HG03354 (cell line): Measurements from ENCODE around the gene SLC25A42.

Experiments used
- ATAC-seq: cut with Tn5 transposase; IDR thresholded peaks from one replicate; pipeline ENCODE4 v1.9.1; 2021; ENCODE audit warnings: mild to moderate bottlenecking; ENCODE audit not compliant: unreplicated experiment, poor library complexity, severe bottlenecking

Gene SLC25A42

DNA sequence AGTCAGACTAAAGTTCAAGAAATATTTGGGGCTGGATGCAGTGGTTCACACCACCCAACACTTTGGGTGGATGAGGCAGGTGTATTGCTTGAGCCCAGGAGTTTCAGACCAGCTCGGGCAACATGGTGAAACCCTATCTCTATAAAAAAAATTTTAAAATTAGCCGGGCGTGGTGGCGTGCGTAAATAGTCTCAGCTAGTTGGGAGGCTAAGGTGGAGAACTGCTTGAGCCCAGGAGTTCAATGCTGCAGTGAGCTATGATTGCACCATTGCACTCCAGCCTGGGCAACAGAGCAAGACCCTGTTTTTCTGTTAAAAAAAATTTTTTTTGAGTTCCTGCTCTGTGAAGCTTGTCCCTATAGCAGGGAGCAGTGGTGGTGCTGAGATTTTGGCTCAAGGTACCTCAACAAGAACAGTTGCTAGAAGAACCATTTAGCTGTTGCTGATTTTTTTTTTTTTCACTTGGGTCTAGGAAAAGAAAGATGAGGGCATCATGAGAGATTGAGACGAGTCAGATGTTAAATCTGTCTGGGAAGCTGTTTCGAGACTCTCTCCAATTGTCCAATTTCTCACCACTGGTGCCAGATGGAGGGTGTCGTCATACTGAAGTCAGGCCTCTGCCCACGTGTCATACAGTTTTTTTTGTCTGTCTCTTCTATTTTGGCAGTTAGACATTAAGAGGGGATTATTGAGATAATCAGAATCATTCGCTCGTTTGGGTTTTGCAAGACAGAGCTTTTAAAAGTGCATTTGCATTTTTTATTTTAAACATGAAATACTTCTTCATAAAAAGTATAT is 3.7 kb downstream of the SLC25A42 start:
- no peak for ATAC-seq

DNA sequence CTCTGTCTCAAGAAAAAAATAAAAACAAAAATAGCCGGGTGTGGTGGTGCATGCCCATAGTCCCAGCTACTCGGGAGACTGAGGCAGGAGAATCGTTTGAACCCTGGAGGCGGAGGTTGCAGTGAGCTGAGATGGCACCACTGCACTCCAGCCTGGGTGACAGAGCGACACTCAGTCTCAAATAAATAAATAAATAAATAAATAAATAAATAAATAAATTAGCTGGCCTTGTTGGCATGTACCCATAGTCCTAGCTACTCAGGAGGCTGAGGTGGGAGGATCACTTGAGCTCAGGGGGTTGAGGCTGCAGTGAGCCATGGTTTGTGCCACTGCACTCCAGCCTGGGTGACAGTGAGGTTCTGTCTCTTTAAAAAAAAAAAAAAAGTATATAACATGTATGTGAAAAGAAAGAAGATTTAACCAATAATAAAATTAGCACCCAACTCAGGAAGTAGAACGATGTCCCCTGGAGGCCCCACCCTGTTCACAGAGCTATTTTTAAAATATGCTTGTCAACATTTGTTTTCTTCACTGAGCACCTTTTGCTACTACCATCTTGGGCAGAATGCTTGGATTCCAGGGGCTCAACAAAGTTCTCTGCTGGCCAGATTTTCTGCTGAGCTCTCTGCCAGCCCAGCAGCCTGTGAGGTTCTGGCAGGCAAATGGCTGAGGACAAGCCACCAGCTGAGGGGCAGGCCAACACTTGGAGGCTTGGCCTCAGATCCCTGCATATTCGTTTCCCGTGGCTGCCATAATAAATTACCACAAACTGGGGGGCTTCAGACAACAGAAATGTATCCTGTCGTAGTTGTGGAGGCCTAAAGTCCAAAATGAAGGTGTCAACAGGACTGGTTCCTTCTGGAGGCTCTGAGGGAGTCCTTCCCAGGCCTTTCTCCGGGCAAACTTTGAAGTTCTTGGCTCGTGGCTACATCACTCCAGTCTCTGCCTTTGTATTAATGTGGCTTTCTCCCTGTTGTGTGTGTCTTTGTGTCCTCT is 5.2 kb downstream of the SLC25A42 start:
- ATAC-seq: no peak

DNA sequence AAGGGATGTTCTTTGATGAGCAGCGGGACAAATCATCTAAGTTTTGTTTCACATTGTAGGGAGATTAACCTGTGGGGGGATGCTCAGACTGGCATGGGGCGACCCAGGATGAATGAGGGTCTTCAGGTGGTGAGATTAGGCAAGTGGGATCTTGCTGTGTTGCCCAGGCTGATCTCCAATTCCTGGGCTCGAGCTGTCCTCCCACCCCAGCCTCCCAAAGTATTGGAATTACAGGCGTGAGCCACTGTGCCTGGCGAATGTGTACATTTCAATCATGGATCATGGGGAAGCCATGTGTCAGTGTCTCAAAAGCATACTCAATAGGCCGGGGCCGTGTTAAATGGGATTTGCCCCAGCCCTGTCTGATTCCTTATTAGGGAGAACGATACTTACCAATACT is 8.1 kb downstream of the SLC25A42 start:
- ATAC-seq: no peak

DNA sequence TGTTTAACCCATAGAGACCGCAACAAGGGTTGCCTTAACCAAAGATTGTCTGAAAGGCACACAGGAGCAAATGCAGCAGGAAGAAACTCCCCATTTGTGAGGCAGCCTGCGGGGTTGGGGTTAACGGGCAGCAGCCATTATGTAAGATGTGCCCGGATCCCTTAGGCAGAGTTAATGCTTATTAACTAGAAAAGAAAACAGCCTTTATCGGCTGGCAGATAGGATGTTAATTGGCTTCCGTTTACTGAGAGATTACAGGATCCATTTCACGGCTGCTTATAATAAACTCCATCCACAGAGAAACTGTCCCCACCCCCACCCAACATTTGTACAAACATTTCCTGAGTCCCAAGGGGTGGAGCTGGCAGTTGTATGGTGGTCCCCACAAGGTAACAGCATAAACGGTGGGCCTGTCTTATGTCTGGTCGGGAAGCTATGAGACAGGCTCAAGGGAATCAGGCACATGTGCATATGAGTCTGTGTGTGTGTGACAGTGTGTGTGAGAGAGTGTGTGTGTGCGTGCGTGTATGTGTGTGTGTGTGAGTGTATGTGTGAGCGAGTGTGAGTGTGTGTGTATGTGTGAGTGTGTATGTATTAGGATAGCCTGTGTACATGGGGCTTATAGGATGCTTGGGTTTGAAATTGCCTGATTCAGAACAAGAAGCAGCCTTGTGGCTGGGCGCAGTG is 10.5 kb downstream of the SLC25A42 start:
- no peak for ATAC-seq

DNA sequence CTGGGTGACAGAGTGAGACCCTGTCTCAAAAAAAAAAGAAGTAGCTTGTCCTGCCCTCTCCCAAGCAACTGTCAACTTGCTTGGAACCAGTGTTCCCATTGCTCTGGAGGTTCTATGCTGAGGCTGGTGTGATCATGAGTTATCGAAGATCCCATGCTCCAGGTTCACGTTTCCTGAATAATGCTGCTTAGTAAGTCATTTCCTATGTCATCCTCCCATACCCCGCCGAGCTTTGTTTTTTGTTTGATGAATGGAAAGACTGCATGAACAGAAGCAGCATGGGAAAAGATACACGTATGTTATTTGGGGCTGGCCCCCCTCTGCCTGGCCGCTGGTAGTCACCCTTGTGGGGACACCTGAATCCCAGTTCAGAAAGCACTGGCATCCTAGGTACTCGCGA is 11.3 kb downstream of the SLC25A42 start:
- ATAC-seq: no peak

DNA sequence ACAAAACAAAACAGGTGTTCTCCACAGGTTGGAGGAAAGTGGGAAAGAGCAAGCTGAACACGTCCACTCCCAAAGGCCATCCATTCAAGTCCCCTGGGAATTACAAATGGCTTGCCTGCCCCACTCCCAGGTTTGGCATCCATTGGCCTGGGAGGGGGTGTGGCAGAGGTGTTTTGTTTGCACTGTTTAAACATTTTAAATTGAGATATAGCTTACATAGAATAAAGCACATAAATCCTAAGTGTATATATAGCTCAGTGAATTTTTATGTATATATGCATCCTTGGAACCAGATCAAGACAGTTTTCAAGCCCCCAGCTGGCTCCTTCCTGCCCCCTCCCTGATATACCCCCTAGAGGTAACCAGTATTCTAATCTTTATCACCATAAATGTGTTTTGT is 12.7 kb downstream of the SLC25A42 start:
- ATAC-seq: no peak

DNA sequence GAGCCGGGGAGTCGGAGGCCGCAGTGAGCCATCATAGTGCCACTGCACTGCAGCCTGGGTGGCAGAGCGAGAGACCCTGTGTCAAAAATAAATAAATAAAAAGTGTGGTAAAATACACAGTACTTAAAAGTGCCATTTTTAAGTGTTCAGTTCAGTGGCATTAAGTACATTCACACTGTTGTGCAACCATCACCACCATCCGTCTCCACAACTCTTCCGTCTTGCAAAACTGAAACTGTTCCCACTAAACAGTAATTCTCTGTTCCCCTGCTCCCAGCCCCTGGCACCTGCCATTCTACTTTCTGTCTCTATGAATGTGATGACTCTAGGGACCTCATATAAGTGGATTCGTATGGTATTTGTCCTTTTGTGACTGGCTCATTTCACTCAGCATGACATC is 13.3 kb downstream of the SLC25A42 start:
- no peak for ATAC-seq

DNA sequence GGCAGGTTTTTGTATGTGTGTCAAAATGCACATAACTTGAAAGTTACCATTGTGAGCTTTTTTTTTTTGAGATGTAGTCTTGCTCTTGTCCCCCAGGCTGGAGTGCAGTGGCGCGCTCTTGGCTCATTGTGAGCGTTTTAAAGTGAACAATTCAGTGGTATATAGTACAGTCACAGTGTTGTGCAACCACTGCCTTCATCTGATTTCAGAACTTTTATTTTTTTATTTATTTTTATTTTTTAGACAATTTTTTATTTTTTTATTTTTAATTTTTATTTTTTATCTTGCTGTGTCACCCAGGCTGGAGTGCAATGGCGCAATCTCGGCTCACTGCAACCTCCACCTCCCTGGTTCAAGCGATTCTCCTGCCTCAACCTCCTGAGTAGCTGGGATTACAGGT is 15.0 kb downstream of the SLC25A42 start:
- no peak for ATAC-seq

DNA sequence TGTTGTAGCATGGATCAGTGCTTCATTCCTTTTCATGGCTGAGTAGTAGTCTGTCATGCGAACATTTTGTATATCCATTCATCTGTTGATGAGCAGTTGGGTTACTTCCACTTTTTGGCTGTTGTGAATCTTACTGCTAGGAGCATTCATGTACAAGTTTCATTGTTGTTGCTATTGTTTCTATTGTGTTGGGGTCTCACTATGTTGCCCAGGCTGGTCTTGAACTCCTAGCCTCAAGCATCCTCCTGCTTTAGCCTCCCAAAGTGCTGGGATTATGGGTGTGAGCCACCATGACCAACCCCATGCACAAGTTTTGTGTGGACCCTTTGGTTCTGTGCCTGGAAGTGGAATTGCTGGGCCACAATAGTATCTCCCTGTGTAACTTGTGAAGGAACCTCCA is 15.8 kb downstream of the SLC25A42 start:
- no peak for ATAC-seq

DNA sequence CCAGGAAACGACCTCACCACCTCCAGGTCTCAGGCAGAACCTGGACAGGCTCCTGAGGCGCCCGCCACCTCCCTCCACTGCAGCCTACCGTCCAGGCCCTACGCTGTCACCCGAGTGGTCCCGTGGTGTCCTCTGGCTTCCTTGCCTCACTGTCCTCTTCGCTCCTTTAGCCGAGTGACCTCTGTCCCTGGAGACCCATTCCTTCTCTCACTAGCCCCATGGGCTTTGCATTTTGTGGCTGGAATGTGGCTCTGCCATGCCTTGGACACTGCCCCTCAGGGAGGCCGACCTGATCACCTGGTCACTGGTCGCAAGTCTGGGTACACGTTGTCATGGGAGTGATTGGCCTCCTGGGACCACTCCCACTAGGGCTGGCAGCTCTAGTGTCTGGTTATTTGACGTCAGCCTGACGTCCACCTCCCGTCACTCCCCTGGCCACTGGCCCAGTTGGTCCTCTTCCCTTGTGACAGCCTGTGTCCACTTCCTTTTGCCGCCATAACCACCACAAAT is 17.9 kb downstream of the SLC25A42 start:
- ATAC-seq: no peak

DNA sequence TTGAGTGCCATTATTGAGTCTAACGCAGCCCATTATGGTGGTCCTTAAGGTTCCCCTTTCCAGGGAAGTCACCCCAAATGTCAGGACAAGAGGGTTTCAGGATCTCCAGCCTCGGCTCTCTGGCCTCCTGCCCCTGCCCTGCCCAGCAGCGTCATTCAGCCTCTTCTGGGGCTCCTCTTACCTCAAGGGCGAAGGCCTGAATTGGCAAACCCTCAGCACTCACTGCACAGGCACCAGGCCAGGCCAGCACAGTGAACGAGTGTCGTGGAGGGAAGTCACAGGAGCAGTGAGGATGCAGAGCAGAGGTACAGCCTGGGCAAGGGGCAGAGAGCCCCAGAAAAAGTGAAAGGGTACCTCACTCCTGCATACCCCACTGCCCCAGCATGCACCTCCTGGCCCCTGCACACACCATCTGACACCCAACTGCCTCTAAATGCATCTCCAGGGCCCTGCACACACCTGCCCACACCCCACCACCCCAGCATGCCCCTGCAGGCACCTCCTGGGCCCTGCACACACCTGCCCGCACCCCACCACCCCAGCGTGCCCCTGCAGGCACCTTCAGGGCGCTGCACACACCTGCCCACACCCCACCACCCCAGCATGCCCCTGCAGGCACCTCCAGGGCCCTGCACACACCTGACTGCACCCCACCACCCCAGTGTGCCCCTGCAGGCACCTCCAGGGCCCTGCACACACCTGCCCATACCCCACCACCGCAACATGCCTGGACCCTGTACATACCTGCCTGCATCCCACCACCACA is 19.8 kb downstream of the SLC25A42 start:
- ATAC-seq: no peak

DNA sequence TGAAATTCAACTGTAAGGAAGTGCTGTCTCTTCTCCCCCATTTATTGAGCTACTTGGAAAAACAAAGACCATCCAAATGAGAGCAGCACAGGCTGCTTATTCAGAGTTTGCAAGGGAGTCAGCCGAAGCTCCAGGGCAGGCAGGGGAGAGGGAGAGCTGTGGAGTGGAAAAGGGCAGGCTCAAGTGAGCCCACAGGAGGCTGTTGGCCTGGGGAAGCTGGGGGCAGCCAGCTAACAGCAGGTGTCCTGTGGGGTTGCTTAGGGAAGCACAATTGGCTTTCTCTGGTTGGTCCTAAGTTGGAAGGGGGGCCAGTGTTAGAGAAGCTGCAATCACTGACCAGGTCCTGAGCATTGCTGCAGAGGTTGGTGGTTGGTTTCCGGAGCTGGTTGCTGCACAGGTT is 23.9 kb downstream of the SLC25A42 start:
- ATAC-seq: no peak

DNA sequence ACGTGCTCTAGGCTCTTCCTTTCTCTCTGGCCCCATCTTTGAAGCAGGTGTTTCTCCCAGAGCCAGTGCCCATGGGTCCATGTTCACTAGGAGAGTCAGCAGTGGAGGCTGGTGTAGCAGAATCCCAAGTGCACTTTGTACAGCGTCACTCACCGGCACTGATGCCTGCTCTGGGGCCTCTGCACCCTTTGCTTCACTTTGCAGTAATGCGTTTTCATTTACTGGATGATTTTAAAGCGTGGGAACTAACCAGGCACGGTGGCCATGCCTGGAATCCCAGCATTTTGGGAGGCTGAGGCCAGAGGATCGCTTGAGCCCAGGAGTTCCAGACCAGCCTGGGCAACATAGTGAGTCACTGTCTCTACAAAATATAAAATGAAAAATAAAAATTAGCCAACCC is 30.7 kb downstream of the SLC25A42 start:
- no peak for ATAC-seq

DNA sequence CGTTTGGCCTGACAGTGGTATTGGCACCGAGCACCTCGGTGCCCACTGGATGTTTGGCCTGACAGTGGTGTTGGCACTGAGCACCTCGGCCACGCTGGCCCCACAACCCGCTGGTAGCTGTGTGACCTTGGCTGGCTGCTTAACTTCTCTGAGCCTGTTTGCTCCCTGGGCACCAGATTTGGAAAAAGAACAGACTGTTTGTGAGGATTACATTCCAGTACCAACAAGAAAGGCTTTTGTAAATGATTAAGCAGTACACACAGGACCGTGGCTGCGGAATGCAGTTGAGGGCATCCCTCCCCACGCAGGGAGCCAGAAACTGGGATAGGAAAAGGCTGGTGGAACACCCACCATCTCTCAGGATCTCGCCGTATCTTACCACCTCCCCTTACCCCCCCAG is 31.9 kb downstream of the SLC25A42 start:
- no peak for ATAC-seq

DNA sequence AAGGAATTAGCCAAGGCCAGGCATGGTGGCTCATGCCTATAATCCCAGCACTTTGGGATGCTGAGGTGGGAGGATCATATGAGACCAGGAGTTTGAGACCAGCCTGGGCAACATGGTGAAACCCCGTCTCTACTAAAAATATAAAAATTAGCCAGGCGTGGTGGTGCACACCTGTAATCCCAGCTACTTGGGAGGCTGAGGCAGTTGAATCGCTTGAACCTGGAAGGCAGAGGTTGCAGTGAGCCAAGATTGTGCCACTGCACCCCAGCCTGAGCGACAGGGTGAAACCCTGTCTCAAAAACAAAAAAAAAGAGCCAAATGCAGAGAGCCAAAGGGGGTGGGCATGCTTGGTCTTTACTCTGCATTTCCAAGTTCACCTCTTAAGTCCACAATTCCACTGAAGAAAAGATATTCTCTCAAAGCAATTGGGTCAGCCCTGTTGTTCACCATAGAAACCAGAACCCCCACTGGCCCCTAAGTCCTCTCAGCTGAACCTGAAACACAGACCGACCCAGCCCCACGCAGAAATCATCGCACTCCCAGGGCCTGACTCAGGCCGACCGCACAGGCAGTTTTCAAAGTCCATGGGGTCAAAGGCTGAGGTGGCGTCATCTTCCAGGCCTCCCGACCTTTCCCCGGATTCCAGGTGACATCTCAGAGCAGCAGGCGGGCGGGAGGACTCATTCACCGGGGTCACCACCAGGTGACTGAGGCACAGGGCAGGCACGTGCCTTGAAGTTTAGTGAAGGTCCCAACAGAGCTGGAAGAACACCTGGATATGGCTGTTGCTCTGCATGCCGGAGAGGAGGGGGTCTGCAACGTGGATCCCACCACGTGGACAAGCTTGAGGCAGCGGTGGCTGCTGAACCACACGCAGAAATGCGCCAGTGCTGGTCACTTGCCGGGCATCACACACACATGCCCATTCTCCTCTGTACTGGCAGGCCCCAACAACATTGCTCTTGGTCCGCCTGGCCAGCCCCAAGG is 33.1 kb downstream of the SLC25A42 start:
- no peak for ATAC-seq

DNA sequence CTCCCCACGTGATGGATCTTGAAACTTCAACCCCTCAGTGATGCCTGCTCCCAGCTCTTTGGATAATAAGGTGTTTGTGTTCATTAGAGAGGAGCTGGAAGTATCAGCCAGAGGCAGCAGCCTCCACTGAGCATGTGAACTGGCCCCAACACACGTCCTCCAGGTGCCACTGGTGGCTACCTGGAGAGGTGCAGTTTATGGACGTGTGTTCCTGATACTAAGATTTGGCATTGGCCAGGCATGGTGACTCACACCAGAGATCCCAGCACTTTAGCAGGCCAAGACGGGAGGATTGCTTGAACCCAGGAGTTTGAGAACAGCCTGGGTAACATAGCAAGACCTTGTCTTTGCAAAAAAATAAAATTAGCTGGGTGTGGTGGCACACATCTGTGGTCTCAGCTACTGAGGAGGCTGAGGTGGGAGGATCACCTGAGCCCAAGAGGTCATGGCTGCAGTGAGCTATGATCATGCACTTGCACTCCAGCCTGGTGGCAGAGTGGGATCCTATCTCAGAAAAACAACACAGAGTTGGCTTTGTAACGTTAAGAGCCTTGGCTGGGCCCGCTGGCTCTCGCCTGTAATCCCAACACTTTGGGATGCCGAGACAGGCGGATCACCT is 34.4 kb downstream of the SLC25A42 start:
- ATAC-seq: no peak

DNA sequence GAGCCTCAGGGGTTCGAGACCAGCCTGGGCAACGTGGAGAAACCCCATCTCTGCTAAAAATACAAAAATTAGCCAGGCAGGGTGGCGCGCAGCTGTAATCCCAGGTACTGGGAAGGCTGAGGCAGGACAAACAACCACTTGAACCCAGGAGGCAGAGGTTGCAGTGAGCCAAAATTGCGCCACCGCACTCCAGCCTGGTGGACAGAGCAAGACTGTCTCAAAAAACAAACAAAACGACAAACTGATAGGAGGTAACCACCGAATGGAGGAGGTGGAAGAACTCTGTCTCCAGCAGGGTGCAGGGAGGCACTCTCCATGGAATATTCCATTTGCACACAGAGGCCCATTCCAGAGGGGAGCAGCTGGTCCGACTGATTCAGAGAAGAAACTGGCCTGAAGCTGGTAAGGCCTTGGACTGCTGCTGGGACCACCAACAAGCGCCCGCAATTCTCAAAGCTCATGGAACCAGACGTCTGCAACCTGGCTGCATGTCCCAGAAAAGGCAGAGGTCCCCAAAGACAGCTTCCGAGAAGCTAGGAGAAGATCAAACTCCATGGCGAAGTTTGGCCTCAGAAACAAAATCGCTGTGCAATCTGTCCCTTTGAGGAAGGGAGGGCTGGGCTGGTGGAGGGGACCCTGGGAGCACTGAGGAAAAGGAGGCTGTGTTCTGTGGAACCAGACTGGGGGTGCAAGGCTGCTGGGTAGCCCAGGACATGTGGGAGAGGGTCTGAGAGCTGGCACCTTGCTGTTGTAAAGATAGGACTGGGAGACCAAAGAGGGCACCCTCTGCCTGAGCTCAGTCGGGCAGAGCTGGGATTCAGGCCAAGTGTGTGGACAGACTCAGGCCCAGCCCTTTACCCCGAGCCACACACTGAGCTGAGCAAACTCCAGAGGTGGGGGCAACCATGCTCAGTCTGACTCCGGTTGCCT is 35.2 kb downstream of the SLC25A42 start:
- no peak for ATAC-seq
